OCI-LY7 (cell line): ENCODE results near the gene MED22. TPM values are rescaled to one million over a fixed set of nuclear protein-coding genes. Genes with fewer than 3 reads are reported as not detected.

Source experiments
- BruUV-seq: library from RNA; stranded (reverse); fragments of 400-500 nt; replicated peaks from 2 replicates; lab custom pipeline; 2021; lab: Mats Ljungman, UMichigan
- CTCF ChIA-PET: fragments of 300-600 bp; sonication (Branson Sonifier 250); formaldehyde crosslinking; loops from one replicate; lab custom pipeline; 2022; ENCODE audit warnings: antibody characterized with exemption; ENCODE audit not compliant: unreplicated experiment; lab: Charles Lee
- POLR2A ChIA-PET: fragments of 300-600 bp; sonication (Branson Sonifier 250); formaldehyde crosslinking; loops from one replicate; lab custom pipeline; 2022; ENCODE audit warnings: antibody characterized with exemption; lab: Charles Lee
- DNase-seq: peaks from one replicate; pipeline ENCODE4 v3.0.0-alpha.2; 2015; ENCODE audit warnings: low spot score
- H2AFZ ChIP-seq: fragments of 200-600 bp; sonication (generic), shearing (Covaris generic); 2 replicates; pipeline ENCODE4 v1.6.1; 2014; ENCODE audit warnings: mild to moderate bottlenecking, antibody characterized with exemption, low read length, moderate library complexity
- H3K27ac ChIP-seq: fragments of 200-600 bp; sonication (generic); 2 replicates; pipeline ENCODE4 v1.5.1; 2014; ENCODE audit warnings: mixed run types, low read depth, mild to moderate bottlenecking, moderate library complexity, low read length, inconsistent platforms; ENCODE audit not compliant: poor library complexity, severe bottlenecking
- H3K36me3 ChIP-seq: fragments of 200-600 bp; sonication (generic); 2 replicates; pipeline ENCODE4 v1.6.1; 2014; ENCODE audit warnings: mild to moderate bottlenecking, antibody characterized with exemption, low read length, moderate library complexity, mixed read lengths; ENCODE audit not compliant: insufficient read depth
- H3K4me1 ChIP-seq: fragments of 200-600 bp; sonication (generic); 2 replicates; pipeline ENCODE4 v1.5.1; 2014; ENCODE audit warnings: mild to moderate bottlenecking, low read length; ENCODE audit not compliant: insufficient read depth, poor library complexity, severe bottlenecking
- H3K4me2 ChIP-seq: fragments of 200-600 bp; sonication (generic); 2 replicates; pipeline ENCODE4 v1.6.1; 2014; ENCODE audit warnings: mild to moderate bottlenecking, low read length
- H3K4me3 ChIP-seq: fragments of 200-600 bp; sonication (generic); 2 replicates; pipeline ENCODE4 v1.5.1; 2014; ENCODE audit warnings: mild to moderate bottlenecking, low read depth, low read length; ENCODE audit not compliant: poor library complexity, severe bottlenecking
- H3K79me2 ChIP-seq: fragments of 200-600 bp; sonication (generic); 2 replicates; pipeline ENCODE4 v1.6.1; 2016; ENCODE audit warnings: low read depth, mild to moderate bottlenecking, low read length, moderate library complexity, mixed read lengths; ENCODE audit not compliant: insufficient read depth
- H3K9me2 ChIP-seq: fragments of 200-600 bp; sonication (generic); 2 replicates; pipeline ENCODE4 v1.6.1; 2016; ENCODE audit warnings: mild to moderate bottlenecking, low read length, mixed read lengths; ENCODE audit not compliant: insufficient read depth
- H3K9me3 ChIP-seq: fragments of 200-600 bp; sonication (generic); 2 replicates; pipeline ENCODE4 v1.6.1; 2014; ENCODE audit warnings: mild to moderate bottlenecking, mixed run types, low read length, mixed read lengths
- H4K20me1 ChIP-seq: fragments of 200-600 bp; sonication (generic); 2 replicates; pipeline ENCODE4 v1.6.1; 2014; ENCODE audit warnings: mild to moderate bottlenecking, antibody characterized with exemption, low read length, moderate library complexity, mixed read lengths; ENCODE audit not compliant: insufficient read depth
- EZH2phosphoT487 ChIP-seq: fragments of 200-600 bp; sonication (generic); IDR thresholded peaks from 2 replicates; pipeline ENCODE4 v1.6.1; 2018; ENCODE audit warnings: low read depth, borderline replicate concordance, mild to moderate bottlenecking, mixed run types, antibody characterized with exemption, low read length, moderate library complexity, mixed read lengths
- intact Hi-C: fragments of 100-400 bp; cut with micrococcal nuclease; formaldehyde crosslinking; loops from one replicate; pipeline ENCODE4 v1.10.0; 2022; ENCODE audit not compliant: unreplicated experiment
- total RNA-seq, 2 experiments: library from RNA; depleted of rRNA in 1 of 2; stranded (reverse); fragments of >200 nt in 1 of 2; shearing (Covaris generic) in 1 of 2; gene quantifications; 2 replicates each; pipeline ENCODE4 v1.2.3, GENCODE V29; 2014 to 2022
- TF ChIP-seq, protein P1 (sequence below): fragments of 200-600 bp; sonication (generic); conservative IDR thresholded peaks from 2 replicates; pipeline ENCODE4 v1.5.1; 2014; ENCODE audit warnings: mild to moderate bottlenecking, antibody characterized with exemption, low read length, moderate library complexity, mixed read lengths

Gene MED22
- total RNA-seq, 2 experiments from 2014 or later, result 52.0 to 62.1 TPM

- POLR2A ChIA-PET, result interaction anchor here (1.9 kb wide), 1 partner anchor 22 kb away, joined by 4 read pairs; no protein-coding TSS in a partner anchor
- intact Hi-C loops, result loop anchor here (5.0 kb wide), 1 partner anchor 125 kb away; the partner anchor contains the start of gene SLC2A6
- peaks cover 54% of the 10 kb centered on the region for H3K4me1 ChIP-seq
Observed at GRCh38 chr9:133352635-133353340, 4.9 kb upstream of the MED22 start.

GRCh38 chr9:133351908-133352634 is 4.1 kb upstream of the MED22 start:
- peak; percentile 63 for DNase-seq
- H3K9me2 ChIP-seq, result no peaks in the 10 kb centered on the region
- H3K4me3 ChIP-seq, result no peak overlapping the region
- no peaks in the 10 kb centered on the region for H3K9me3 ChIP-seq
- TF ChIP-seq EZH2phosphoT487, result no peak
- TF ChIP-seq, protein P1, sequence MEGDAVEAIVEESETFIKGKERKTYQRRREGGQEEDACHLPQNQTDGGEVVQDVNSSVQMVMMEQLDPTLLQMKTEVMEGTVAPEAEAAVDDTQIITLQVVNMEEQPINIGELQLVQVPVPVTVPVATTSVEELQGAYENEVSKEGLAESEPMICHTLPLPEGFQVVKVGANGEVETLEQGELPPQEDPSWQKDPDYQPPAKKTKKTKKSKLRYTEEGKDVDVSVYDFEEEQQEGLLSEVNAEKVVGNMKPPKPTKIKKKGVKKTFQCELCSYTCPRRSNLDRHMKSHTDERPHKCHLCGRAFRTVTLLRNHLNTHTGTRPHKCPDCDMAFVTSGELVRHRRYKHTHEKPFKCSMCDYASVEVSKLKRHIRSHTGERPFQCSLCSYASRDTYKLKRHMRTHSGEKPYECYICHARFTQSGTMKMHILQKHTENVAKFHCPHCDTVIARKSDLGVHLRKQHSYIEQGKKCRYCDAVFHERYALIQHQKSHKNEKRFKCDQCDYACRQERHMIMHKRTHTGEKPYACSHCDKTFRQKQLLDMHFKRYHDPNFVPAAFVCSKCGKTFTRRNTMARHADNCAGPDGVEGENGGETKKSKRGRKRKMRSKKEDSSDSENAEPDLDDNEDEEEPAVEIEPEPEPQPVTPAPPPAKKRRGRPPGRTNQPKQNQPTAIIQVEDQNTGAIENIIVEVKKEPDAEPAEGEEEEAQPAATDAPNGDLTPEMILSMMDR, result peak; percentile 75
- H3K27ac ChIP-seq, result peak overlapping the region; percentile 16
- peaks cover 40% of the 10 kb centered on the region for H3K79me2 ChIP-seq
- H3K4me2 ChIP-seq, result peak overlapping the region; percentile 13; the same call in 1 of the 2 replicates
- BruUV-seq, result no TSS peak
- POLR2A ChIA-PET, result no interaction called here
- CTCF ChIA-PET, result no interaction called here
- intact Hi-C loops, result loop anchor here (5.0 kb wide), 1 partner anchor 125 kb away; the partner anchor contains the start of gene SLC2A6
- peaks cover 47% of the 10 kb centered on the region for H3K4me1 ChIP-seq
- H4K20me1 ChIP-seq, result peaks cover 17% of the 10 kb centered on the region
- peaks cover 61% of the 10 kb centered on the region for H3K36me3 ChIP-seq
- H2AFZ ChIP-seq, result no peak overlapping the region

More at GRCh38 chr9:133352635-133353340, 4.9 kb upstream of the MED22 start:
- Histone ChIP-seq H3K79me2 (peaks cover 35% of the 10 kb centered on the region), H3K9me2 (no peaks in the 10 kb centered on the region), H3K4me2 (peak overlapping the region; percentile 13; the same call in 1 of the 2 replicates), H3K27ac (peak overlapping the region; percentile 16), H3K36me3 (peaks cover 61% of the 10 kb centered on the region), H4K20me1 (peaks cover 17% of the 10 kb centered on the region), H3K9me3 (no peaks in the 10 kb centered on the region), H3K4me3 (no peak overlapping the region), H2AFZ (no peak overlapping the region)
- no TSS peak for BruUV-seq
- CTCF ChIA-PET, result no interaction called here
- no peak for TF ChIP-seq EZH2phosphoT487
- TF ChIP-seq, protein P1, result no peak
- DNase-seq, result peak; percentile 18
